Stimulated activated naive CD4-positive, alpha-beta T cell (primary cell): ENCODE results near the gene DLG2.
"Not testable (repeated sequence)": the region's sequence is repeated elsewhere in the genome, so short reads cannot be mapped to it uniquely, and the experiment has no call there.

Experiments used
- DNase-seq, 6 experiments: peaks; one replicate each; lab custom pipeline; 2025; lab: John Stamatoyannopoulos, UW

DLG2 gene

GRCh38 chr11:83639995-83640758, 1987.0 kb downstream of the DLG2 start:
- DNase-seq: no peak

- DNase-seq: no peak
Observed at GRCh38 chr11:83635166-83635565, 1992.0 kb downstream of the DLG2 start.

GRCh38 chr11:83630211-83630610, 1996.9 kb downstream of the DLG2 start:
- no peak for DNase-seq

- DNase-seq: no peak
Observed at GRCh38 chr11:83629775-83630174, 1997.4 kb downstream of the DLG2 start.

- DNase-seq: no peak
Observed at GRCh38 chr11:83628622-83629355, 1998.4 kb downstream of the DLG2 start.

- DNase-seq: no peak
Observed at GRCh38 chr11:83625336-83625735, 2001.8 kb downstream of the DLG2 start.

GRCh38 chr11:83617671-83618070, 2009.5 kb downstream of the DLG2 start:
- DNase-seq: no peak

- no peak for DNase-seq
Observed at GRCh38 chr11:83613767-83614121, 2013.4 kb downstream of the DLG2 start.

GRCh38 chr11:83612891-83613766, 2014.0 kb downstream of the DLG2 start:
- no peak for DNase-seq

GRCh38 chr11:83611600-83611999, 2015.5 kb downstream of the DLG2 start:
- DNase-seq: no peak

GRCh38 chr11:83611031-83611430, 2016.1 kb downstream of the DLG2 start:
- DNase-seq: no peak

- no peak for DNase-seq
Observed at GRCh38 chr11:83609191-83609590, 2018.0 kb downstream of the DLG2 start.

- no peak for DNase-seq
Observed at GRCh38 chr11:83608571-83608970, 2018.6 kb downstream of the DLG2 start.

- DNase-seq: no peak
Observed at GRCh38 chr11:83601914-83602527, 2025.1 kb downstream of the DLG2 start.

GRCh38 chr11:83601201-83601913, 2025.8 kb downstream of the DLG2 start:
- no peak for DNase-seq

- no peak for DNase-seq
Observed at GRCh38 chr11:83600661-83601060, 2026.5 kb downstream of the DLG2 start.

- no peak for DNase-seq
Observed at GRCh38 chr11:83599066-83599465, 2028.1 kb downstream of the DLG2 start.

- not testable (repeated sequence) for DNase-seq
Observed at GRCh38 chr11:83587797-83588196, 2039.3 kb downstream of the DLG2 start.

GRCh38 chr11:83583757-83584366, 2043.3 kb downstream of the DLG2 start:
- DNase-seq: no peak

- DNase-seq: no peak
Observed at GRCh38 chr11:83574519-83574918, 2052.6 kb downstream of the DLG2 start.
